Ovary (tissue), 9 donors: ENCODE measurements around the gene LSM2. TPM values are rescaled to one million over a fixed set of nuclear protein-coding genes. Genes with fewer than 3 reads are reported as not detected.

Experiments
- DNase-seq, 5 donors: peaks; one replicate each; pipeline ENCODE4 v3.0.0-alpha.2; 2019 to 2020
- H3K27ac ChIP-seq, 2 donors: fragments of 200-600 bp; one replicate each; pipeline versions ENCODE4 v1.5.1 to v1.8.0; 2019 to 2022
- H3K27me3 ChIP-seq: fragments of 200-600 bp; one replicate; pipeline ENCODE4 v1.8.0; 2022
- H3K36me3 ChIP-seq: fragments of 200-600 bp; sonication (generic); one replicate; pipeline ENCODE4 v1.5.1; 2019
- H3K4me1 ChIP-seq: one replicate; pipeline ENCODE4 v1.8.1; 2013; ENCODE audit warnings: mild to moderate bottlenecking, moderate library complexity; ENCODE audit not compliant: insufficient read depth
- H3K4me3 ChIP-seq: fragments of 200-600 bp; sonication (generic); one replicate; pipeline ENCODE4 v1.5.1; 2017
- H3K9me3 ChIP-seq, 2 donors: fragments of 200-600 bp in 1 of 2; sonication (generic) in 1 of 2; one replicate each; pipeline versions ENCODE4 v1.5.1 to v1.8.1; 2013 to 2019; ENCODE audit warnings: mild to moderate bottlenecking in 1 of 2, moderate library complexity in 1 of 2
- CTCF ChIP-seq, 3 donors: fragments of 450-650 bp in 2 of 3; fragments of 200-600 bp in 1 of 3; IDR thresholded peaks; one replicate each; pipeline versions ENCODE4 v1.5.1 to v1.8.0; 2016 to 2022; ENCODE audit warnings: antibody characterized with exemption in 3 of 3, mild to moderate bottlenecking in 1 of 3
- EP300 ChIP-seq: sonication (generic); formaldehyde crosslinking; IDR thresholded peaks from one replicate; pipeline ENCODE4 v1.6.1; 2017; ENCODE audit warnings: antibody characterized with exemption
- POLR2A ChIP-seq: fragments of 450-650 bp; IDR thresholded peaks from one replicate; pipeline ENCODE4 v1.6.1; 2017; ENCODE audit warnings: antibody characterized with exemption, mild to moderate bottlenecking, moderate library complexity
- WGBS, 3 donors: extraction: QIAGEN DNeasy Blood & Tissue Kit in 1 of 3; methylation state at CpG; one replicate each; pipeline versions ENCODE4 v1.1.5 to v1.1.7; 2013 to 2017; 5-methylcytosine and 5-hydroxymethylcytosine counted together
- intact Hi-C, 4 donors: fragments of 100-400 bp; cut with DNase I; formaldehyde crosslinking; loops; one replicate each; pipeline versions ENCODE4 v1.11.0 to v1.15.1; 2022 to 2023
- polyA plus RNA-seq, 2 donors: library from polyadenylated mRNA; stranded (reverse); fragments of 200-250 nt in 1 of 2; fragments of 350-450 nt in 1 of 2; fragmentation: Illumina TruSeq in 1 of 2; extraction: RNeasy Lipid Tissue Mini Kit (QIAGEN cat#74804) in 1 of 2; gene quantifications; one replicate each; pipeline ENCODE4 v1.2.3, GENCODE V29; 2013 to 2014
- total RNA-seq, 7 donors: library from RNA; depleted of rRNA in 2 of 7; stranded (reverse); fragments of >200 nt in 2 of 7; fragmentation: NEBNext Ultra II Directional in 3 of 7; extraction: Animal tissue kit (Norgen Biotek cat#: 25700) in 3 of 7; gene quantifications; one replicate each; pipeline versions ENCODE4 v1.1.0 to v1.2.4, GENCODE V29; 2016 to 2023
- donor health status: DM: no; HTN: no; CAD: no; lungs with moderate emphysema.
- donor health status: DM: no; HTN: no; CAD: no.
- donor health status: Bipolar disorder and iron deficiency.
- donor health status: DM: yes; HTN: yes; CAD: no.
- donor health status: DM: no; HTN: no; CAD: no.
- donor health status: DM: yes; HTN: yes; CAD: no.

The LSM2 gene
- total and polyA plus RNA-seq, 9 donors, result 35.9 to 90.7 (median 47.6) TPM

GRCh38 chr6:31761343-31761742 is 45.4 kb downstream of the LSM2 start:
- Histone ChIP-seq H3K4me1 (peaks cover 2% of the 10 kb centered on the region), H3K4me3 (no peak overlapping the region), H3K27ac (no peak overlapping the region), H3K9me3 (no peaks in the 10 kb centered on the region), H3K36me3 (no peaks in the 10 kb centered on the region), H3K27me3 (no peaks in the 10 kb centered on the region)
- intact Hi-C loops, result no loop called here
- TF ChIP-seq POLR2A (no peak), CTCF (IDR thresholded peaks at IDR 0.05) (no peak)
- no peak for DNase-seq
- 95% methylated on average over 8 of the region's 8 CpGs for WGBS, 3 donors

- no peak for DNase-seq
- intact Hi-C loops, result no loop called here
- H3K9me3 ChIP-seq, result no peaks in the 10 kb centered on the region
These were observed 46.0 kb downstream of the LSM2 start for GRCh38 chr6:31760790-31761189.

GRCh38 chr6:31758281-31758680 is 48.5 kb downstream of the LSM2 start:
- H3K27ac ChIP-seq, result no peak overlapping the region
- 93 to 98% (median 97%) methylated on average over 2 of the region's 2 CpGs for WGBS, 3 donors
- no peaks in the 10 kb centered on the region for H3K36me3 ChIP-seq
- H3K27me3 ChIP-seq, result no peaks in the 10 kb centered on the region
- no peaks in the 10 kb centered on the region for H3K9me3 ChIP-seq
- no peak for DNase-seq
- TF ChIP-seq EP300, result no peak
- no peak for TF ChIP-seq CTCF (IDR thresholded peaks at IDR 0.05)
- no peak for TF ChIP-seq POLR2A
- intact Hi-C loops, result no loop called here
- H3K4me3 ChIP-seq, result no peak overlapping the region
- no peaks in the 10 kb centered on the region for H3K4me1 ChIP-seq

More at GRCh38 chr6:31760790-31761189, 46.0 kb downstream of the LSM2 start:
- 88 to 96% (median 91%) methylated on average over 5 of the region's 5 CpGs for WGBS, 3 donors
- Histone ChIP-seq H3K4me3 (no peak overlapping the region), H3K27ac (no peak overlapping the region), H3K27me3 (no peaks in the 10 kb centered on the region), H3K4me1 (no peaks in the 10 kb centered on the region), H3K36me3 (no peaks in the 10 kb centered on the region)
- TF ChIP-seq CTCF (IDR thresholded peaks at IDR 0.05) (no peak), POLR2A (no peak), EP300 (no peak)

- TF ChIP-seq EP300 (no peak), POLR2A (no peak), CTCF (IDR thresholded peaks at IDR 0.05) (no peak)
- H3K9me3 ChIP-seq, result no peaks in the 10 kb centered on the region
- DNase-seq, result no peak
- H3K4me1 ChIP-seq, result no peaks in the 10 kb centered on the region
- no peak overlapping the region for H3K27ac ChIP-seq
- no peaks in the 10 kb centered on the region for H3K36me3 ChIP-seq
- no peaks in the 10 kb centered on the region for H3K27me3 ChIP-seq
- WGBS, 3 donors, result 57 to 64% (median 58%) methylated on average over 8 of the region's 8 CpGs
- no peak overlapping the region for H3K4me3 ChIP-seq
- intact Hi-C loops, result no loop called here
These were observed 53.9 kb downstream of the LSM2 start for GRCh38 chr6:31752739-31753319.
